HG02798 (cell line): Measurements from ENCODE around the gene PROZ.
A peak's percentile ranks its signal among the peaks of the same experiment; 100 is the strongest.

Source experiments
- ATAC-seq: cut with Tn5 transposase; IDR thresholded peaks from one replicate; pipeline ENCODE4 v1.9.1; 2021; ENCODE audit warnings: mild to moderate bottlenecking; ENCODE audit not compliant: unreplicated experiment, poor library complexity

PROZ gene

DNA sequence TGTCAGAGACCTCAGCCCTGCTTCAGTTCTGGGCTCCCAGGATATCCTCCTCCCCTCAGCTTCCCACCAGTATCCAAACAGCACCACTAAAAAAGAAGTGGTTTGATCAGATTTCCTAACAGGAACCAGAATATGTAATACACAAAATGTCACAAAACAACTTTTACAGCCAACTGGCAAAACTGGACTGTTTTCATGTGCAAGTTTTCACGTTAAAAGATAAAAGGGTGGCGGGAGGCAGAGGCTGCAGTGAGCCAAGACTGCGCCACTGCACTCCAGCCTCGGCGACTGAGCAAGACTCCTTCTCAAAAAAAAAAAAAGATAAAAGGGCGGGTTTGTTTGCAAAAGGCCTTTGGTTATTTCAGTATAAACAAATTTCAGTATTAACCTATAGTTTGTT lies 36.9 kb downstream of the PROZ start:
- ATAC-seq = no peak

DNA sequence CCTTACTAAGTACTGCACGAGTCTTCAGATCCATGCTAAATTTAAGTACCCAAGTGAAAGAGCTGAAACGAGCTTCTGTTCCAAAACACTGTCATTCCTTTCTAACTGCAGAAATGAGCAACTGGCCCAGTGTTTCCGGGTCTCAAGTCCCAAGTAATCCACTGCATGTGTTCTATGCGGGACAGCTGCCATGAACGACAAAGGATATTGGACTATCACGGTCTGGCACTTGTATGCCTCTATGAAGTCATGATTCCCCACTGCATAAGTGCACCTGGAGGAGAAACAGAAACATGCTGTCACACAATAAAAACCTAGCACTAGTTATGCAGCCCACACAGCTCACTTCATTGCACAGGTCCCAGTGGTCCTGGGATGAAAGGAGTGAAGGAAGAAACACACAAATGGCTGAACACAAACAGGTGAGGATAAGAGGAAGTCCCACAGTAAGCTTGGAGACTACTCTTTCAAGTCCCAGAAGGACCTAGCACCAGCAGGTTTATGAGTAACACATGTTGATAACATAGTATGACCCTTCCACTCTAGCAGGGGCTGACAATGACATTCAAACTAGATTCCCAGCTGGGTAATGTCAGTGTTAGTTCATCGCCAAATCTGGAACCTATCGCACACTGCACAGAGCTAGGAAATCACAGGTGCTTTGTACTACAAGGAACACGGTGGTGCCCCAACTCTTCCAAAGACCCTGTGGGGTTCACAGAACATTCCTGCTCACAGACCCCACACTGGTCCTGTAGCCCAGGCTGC lies 38.7 kb downstream of the PROZ start:
- no peak for ATAC-seq

DNA sequence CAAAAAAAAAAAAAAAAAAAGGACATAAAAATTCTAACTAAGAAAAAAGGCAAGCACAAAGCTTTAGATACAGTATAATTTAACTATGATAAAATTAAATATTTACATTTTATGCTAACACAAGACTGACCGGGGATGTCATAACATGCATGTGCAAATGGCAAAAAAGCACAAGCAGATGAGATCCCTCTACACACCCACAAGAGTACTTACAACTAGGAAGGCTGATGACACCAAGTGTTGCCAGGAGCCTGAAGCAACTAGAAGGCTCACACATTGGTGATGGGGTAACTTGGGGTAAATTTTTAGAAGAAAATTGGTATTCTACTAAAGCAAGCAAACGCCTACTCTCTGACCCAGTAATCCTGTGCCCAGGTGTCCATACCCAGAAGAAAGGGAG lies 43.4 kb downstream of the PROZ start:
- ATAC-seq = no peak

DNA sequence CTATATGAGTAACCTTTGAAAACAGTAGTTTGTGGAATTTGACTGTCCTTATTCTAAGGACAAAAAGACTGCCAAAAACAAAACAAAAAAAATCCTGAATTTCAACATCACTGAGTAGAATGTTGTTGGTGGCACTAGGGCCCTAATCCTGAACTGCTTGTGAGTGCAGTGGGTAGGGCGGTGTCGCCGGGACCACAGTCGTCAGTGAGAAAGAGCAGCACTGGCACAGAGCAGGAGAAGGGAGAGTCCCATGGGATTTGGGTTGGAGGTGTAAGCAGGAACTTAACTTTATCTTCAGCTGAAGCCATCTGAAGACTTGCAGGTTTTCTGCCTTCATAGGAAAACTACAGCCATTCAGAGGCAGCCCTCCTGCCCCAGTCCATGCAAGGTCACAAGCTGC lies 44.5 kb downstream of the PROZ start:
- ATAC-seq = no peak

DNA sequence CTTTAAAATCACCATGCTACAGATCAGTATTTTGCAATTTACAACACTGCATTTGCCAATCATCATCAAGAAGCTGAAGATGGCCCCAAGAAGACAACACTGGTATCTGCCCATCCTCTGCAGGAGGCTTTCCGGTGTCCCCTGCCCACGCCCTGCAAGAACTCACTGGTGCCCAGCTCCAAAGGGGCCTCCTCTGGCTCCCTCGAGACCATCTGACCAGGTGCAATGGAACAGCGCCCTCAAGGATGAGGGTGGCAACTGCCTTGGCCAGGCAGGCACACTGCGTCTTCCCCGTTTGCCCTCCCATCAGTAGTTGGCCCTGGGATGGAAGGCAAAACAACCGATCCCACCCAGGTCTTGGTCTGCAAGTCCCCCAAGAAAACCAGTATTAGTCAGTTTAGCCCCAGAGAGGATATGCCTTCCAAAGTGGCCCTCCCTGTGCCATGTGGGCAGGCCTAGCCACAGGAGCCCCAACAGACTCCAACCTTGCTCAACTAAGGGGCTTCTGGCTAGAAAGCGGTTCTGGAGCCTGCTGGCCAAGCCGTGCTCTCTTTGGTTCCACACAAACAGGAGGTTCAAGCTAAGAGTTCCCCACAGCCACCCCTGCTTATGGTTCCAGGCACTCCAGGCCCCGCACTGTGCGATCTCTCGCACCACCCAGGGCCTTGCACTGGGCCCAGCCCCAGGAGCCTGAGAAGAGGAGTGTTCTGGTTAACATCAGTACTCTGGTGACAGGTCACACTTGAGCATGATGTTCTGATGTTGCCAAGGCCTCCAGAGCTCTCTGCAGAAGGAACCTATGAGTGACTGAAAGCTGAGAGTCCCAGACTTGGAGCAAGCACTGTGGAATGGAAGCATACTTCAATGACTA lies 45.3 kb downstream of the PROZ start:
- ATAC-seq = no peak

DNA sequence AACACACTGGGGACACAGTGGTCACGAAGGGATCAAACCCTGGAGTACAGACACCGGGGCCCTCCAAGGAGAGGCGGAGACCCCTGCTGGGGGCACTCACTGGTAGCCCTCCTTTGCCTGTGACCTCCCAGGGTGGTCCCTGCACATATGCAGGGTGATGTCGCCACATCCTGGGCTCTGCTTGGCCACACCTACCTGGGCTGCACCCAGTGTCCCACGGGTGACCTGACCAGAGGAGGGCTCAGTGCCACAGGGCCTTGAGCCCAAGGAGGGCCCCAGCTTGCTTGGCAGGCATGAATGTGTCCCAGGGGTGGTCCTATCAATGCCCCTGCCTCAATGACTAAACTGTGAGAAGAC lies 45.9 kb downstream of the PROZ start:
- no peak for ATAC-seq

DNA sequence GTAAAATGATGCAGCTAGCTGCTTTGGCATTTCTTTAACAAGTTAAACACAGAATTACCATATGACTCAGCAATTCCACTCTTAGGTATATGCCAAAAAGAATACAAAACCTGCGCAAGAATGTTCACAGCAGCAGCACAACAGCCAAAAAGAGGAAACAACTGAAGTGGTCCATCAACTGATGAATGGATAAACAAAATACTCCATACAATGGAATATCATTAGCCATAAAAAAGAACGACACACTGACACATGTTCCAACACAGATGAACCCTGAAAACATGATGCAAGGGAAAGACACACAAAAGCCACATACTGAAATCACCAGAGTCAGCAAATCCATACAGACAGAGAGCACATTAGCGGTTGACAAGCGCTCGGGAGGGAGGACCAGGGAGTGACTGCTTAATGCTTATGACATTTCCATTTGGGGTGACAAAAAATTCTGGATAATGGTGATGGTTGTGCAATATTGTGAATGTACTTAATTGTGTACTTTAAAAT lies 47.0 kb downstream of the PROZ start:
- ATAC-seq = no peak

DNA sequence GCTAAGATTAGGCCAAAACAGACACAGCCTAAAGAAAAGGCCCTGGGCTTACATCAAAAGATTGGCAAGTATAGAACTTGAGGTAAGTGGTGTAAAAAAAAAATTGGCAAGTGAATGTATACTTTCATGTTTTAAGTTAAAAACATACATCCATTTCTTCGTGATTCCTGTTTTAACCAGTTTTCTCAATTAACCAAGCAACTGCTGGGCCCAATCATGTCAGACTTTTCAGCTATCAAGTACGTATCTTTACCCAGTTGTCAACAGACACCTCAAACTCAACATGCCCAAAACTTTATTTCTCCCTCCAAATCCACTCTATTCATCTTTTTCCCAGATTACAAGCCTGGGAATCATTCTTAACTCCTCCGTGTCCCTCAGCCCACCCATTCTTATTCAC lies 49.0 kb downstream of the PROZ start:
- no peak for ATAC-seq

DNA sequence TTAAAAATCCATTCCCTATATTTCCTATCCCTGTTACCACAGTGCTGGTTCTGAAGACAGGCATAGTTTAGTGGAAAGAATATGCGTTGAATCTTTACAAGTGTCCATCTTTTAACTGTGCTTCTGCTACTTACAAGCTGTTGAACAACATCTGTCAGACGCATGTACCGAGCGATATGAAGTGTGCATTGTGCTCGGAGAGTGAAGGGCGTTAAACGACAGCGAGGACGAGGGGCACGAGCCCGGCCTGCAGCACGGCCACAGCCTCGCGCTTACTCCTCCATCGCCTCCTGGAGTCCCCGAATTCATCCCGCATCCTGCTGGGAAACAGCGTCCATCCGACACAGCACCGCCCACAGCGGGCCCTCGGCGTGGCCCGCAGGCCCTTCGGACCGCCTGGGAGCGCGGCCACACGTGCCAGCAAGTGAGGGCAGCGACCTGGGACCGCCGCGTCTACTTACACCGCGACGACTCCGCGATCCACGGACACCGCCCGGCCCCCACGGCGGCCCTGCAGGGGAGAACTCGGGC lies 49.5 kb downstream of the PROZ start:
- no peak for ATAC-seq

DNA sequence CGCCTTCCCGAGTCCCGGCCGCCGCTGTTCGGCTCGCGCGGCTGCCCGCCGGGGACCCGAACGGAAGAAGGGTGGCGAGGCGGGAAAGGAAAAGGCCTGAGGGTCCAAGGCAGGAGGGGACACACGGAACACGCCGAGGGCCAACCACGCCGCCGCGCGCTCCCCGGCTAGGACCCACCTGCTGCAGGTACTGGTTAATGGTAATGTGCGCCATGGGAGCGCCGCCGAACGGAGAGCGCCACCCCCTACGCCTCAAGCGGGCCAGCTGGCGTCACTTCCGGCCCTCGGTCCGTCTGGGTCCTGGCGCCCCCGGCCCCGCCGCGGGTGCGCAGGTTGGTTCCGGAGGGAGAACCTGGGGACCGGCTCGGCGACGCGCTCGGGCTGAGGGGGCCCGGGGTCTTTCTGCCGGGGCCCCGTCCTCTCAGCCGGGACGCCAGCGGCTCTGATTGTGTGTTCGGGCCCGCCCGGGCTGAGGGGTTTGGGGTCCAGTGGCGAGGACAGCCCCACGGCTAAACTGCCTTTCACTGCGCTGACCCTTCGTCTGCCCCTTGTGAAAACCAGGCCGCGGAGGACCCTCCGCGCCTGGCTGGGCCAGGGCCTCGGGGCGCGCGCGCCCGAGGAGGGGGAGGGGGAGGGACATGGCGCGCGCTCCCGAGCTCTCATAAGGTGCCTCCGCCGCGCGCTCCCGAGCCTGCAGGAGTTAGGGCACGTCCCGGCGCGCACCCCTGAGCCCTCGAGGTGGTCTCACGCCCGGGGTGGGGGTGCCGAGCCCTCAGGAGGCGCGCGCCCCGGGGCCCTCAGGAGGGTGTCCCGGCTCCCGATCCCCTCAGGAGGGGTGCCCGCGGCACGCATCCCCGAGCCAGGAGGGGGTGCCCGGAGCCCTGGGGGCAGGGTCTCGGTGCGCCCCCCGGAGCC lies 50.2 kb downstream of the PROZ start, which contains the start of gene PCID2:
Gene PCID2, minus strand, starts transcription at position 249 of the 915 bp plus-strand sequence. Its CDS starts 35 bp downstream, at position 214.
- ATAC-seq = peak; percentile 83

DNA sequence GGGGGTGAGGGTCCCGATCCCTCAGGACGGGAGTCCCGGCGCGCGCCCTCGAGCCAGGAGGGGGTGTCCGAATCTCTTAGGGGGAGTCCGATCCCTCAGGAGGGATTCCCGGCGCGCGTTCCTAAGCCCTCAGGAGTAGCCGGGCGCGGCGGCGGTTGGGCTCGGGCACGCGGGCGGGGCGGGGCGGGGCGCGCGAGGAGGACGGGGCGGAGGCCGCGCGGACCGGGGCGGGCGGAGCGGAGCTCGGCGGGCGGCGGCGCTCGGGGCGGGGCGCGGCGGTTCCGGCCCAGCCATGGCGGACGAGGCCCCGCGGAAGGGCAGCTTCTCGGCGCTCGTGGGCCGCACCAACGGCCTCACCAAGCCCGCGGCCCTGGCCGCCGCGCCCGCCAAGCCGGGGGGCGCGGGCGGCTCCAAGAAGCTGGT lies 50.9 kb downstream of the PROZ start, which contains the start of gene CUL4A:
Gene CUL4A, plus strand, starts transcription at position 278 of the 423 bp plus-strand sequence. Its CDS starts 15 bp downstream, at position 293.
- peak; percentile 47 for ATAC-seq

DNA sequence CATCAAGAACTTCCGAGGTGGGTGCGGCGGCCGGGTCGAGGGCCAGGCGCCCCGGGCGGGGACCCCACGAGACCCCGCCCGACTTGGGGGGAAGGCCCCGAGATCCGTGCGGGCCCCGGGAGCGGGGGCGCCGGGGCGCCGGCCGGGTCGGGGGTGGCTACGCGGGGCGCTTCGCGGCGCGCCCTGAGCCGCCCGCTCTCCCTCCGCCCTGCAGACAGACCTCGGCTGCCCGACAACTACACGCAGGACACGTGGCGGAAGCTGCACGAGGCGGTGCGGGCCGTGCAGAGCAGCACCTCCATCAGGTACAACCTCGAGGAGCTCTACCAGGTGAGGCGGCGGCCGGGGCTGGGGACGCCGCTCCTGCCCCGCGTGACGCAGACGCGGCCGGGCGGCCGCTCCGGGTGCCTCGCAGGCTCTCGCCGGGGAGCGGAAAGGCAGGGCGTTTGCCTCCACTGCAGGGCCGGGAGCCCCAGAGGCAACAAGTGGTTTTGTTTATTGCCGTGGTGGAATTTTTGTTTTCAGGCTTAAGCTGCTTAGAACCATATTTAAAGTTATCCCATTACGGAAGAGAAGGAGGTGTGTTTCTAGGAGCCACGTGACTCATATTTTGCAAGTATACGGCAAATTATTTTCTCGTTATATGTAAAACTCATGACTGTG lies 51.4 kb downstream of the PROZ start:
- ATAC-seq = peak; percentile 40

DNA sequence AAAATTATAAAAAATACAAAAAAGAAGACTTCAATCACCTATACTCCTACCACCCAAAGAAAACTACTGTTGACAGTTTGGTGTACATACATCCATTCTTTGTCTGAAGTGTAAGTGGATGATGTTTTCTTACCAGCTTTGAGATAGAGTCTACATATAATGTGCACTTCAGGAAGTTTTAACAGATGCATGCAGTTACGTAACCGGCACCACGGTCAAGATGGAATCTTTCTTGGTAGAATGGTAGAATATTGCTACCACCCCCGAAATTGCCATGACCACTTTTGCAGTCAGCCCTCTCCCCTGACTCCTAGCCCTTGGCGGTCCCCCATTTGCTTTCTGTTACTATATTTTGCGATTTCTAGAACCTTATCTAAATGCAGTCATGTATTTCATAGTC lies 52.4 kb downstream of the PROZ start:
- ATAC-seq = no peak

DNA sequence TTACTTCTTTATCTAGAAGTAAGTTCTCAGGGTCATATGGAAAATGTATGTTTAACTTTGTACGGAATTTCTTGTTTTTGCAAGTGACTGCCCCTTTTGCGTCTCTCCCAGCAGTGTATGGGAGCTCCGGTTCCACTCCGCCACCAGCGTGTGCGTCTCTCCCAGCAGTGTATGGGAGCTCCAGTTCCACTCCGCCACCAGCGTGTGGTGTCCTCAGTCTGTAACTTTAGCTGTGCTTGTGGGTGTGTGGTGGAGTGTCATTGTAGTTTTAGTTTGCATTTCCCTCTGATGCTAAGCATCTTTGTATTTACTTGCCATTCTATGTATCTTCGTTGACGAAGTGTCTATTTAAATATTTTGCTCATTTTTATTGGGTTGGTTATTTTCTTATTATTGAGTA lies 53.3 kb downstream of the PROZ start:
- no peak for ATAC-seq

DNA sequence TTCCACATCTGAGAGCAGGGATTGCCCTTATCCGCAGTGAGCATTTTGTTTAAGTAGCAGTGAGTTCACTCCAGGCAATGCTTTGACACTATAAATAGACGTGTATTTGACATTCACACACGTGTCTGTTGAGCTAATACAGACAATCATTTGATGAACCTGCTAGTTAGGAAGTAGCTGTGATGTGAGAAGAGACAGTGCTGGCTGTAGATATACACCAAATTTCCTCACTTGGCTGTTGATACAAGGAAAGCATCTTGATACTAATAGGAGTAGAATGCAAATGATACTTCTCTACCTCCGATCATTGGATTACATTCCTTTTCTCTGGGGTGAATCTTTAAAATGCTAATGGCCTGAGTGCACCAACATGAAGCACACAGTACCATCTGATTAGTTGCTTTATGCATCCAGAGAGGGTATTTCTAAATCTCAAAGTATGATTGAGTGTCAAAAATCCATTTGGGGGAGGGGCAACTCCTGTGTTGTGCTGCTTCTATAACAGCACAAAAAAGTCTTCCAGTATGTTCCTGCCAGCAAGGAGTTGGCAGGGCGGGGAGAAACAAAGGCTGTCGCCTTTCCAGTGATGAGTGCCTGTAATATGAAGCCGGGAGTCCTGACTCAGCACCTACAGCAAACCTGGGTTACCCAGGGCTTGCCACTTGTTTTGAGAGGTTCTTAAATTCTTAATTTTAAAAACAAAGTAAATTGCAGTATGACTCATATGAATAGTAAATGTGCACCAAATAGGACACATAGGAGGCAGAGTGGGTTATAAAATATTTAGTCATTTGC lies 58.0 kb downstream of the PROZ start:
- no peak for ATAC-seq

DNA sequence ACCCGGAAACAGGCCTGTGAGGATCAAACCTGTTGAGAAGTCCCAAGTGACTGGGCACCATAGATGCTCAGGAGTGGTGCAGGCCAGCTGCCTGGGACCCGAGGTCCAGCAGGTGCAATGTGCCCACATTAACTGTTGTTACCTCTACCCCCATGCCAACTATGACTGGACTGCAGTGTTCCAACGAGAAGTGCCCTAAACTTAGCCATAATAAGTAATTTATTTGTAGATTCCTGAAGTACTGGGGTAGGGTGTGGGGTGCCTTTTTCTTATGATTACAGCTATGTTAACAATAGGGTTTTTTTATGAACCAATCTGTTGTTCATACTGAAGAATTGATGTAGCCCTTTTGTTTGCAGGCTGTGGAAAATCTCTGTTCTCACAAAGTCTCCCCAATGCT lies 60.1 kb downstream of the PROZ start:
- no peak for ATAC-seq

DNA sequence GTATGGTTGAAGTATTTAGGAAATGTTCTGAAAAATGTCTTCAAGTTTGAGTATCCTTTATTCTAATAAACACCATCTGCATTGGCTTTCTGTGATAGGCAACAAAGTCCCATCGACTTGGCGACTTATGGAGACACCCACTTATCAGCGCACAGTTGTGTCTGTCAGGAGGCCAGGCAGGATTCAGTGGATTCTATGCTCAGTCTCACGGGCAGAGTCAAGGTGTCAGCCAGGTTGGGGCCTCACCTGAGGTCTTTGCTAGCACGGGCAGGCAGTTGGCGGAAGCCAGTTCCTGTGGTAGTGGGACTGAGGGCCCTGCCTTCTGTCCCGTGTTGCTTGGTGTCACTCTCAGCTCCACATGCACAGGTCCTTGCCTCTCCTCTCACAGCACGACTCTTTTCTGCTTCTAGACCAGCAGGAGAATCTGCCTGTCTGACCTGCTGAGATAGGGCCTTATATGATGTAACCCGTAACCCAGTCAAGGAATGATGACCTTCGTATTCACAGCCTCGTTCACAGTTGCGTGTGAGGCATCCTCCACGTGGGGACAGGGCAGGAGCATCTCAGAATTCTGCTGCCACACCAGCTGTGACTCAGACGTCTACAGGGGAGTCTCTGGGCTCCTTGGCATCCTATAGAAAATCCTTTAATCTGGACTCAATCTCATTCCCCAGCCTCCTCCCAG lies 61.0 kb downstream of the PROZ start:
- ATAC-seq = no peak

DNA sequence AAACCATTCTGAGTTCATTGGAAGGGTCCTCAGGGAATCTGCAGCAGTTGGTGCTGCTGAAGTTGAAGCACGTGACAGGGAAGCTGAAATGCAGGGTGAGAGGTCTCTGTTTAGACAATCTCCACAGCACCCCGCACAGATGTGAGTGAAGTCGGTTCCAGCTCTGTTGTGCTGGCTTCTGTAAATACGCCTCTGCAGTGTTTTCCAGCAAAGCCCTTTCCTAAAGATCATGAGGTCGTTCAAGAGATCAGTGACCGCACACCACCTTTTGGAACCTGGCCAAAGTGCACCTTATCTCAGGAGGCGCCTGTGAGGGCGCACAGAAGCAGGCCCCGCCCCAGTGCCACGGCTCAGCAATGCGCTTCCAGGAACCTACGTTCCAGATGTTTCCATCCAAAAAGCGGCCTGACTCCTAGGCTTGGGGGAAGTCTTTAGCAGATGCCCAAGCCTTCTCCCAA lies 61.7 kb downstream of the PROZ start:
- ATAC-seq = no peak
